ENCODE data around the gene ATP2A3. TPM values are rescaled to one million over a fixed set of nuclear protein-coding genes. Genes with fewer than 3 reads are reported as not detected.

ATP2A3 gene
- total and polyA plus RNA-seq, 4 donors: 16.6 to 64.6 (median 25.5) TPM

DNA sequence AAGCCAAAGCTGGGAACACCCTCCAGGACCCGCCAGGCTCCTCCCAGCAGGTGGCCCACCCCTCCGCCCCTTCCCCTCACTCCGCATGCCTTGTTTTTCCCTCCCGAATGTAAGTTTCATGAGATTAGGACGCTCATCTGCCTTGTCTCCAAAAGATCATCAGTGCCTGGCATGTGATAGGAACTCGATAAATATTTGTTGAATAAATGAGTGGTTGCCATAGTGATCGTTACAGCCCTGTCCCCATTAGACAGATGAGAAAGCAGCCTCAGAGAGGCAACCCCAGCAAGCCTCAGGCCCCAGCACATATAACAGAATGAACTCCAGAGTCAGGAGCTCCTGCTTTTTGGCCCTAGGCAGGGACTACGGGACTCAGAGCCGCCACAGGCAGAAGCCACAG is 76.4 kb downstream of the ATP2A3 start:
- DNase-seq (no peak), ATAC-seq (ENCODE audit: insufficient read depth, low FRiP score) (no peak)
- no peaks in the 10 kb centered on the region for H3K27me3 ChIP-seq (ENCODE audit: control insufficient read depth in 3 of 3, insufficient read depth in 3 of 3, low read length in 2 of 3)
- no peaks in the 10 kb centered on the region for H3K9me3 ChIP-seq (ENCODE audit: control insufficient read depth in 4 of 4, insufficient read depth in 3 of 4, low read length in 3 of 4)
- WGBS, 2 donors: 69 to 78% methylated on average over 9 of the region's 9 CpGs
- no peak overlapping the region for H3K9ac ChIP-seq (ENCODE audit: insufficient read depth in 1 of 2, low read length in 2 of 2)
- peak overlapping the region; percentile 36 to 40 for H3K27ac ChIP-seq (ENCODE audit: low read depth in 1 of 2, low read length in 1 of 2)
- H3K4me3 ChIP-seq: no peak overlapping the region
- H3K36me3 ChIP-seq (ENCODE audit: control insufficient read depth in 4 of 4, insufficient read depth in 4 of 4, low read length in 4 of 4): peaks cover 0 to 6% (median 3%) of the 10 kb centered on the region in 4 donors
- TF ChIP-seq, protein P1, sequence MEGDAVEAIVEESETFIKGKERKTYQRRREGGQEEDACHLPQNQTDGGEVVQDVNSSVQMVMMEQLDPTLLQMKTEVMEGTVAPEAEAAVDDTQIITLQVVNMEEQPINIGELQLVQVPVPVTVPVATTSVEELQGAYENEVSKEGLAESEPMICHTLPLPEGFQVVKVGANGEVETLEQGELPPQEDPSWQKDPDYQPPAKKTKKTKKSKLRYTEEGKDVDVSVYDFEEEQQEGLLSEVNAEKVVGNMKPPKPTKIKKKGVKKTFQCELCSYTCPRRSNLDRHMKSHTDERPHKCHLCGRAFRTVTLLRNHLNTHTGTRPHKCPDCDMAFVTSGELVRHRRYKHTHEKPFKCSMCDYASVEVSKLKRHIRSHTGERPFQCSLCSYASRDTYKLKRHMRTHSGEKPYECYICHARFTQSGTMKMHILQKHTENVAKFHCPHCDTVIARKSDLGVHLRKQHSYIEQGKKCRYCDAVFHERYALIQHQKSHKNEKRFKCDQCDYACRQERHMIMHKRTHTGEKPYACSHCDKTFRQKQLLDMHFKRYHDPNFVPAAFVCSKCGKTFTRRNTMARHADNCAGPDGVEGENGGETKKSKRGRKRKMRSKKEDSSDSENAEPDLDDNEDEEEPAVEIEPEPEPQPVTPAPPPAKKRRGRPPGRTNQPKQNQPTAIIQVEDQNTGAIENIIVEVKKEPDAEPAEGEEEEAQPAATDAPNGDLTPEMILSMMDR (IDR thresholded peaks at IDR 0.05; ENCODE audit: control extremely low read depth, extremely low read depth): no peak
- peaks cover 0 to 33% (median 13%) of the 10 kb centered on the region in 5 donors for H3K4me1 ChIP-seq (ENCODE audit: control insufficient read depth in 5 of 5, insufficient read depth in 5 of 5, low read length in 5 of 5)

- Histone ChIP-seq H3K36me3 (ENCODE audit: control insufficient read depth in 4 of 4, insufficient read depth in 4 of 4, low read length in 4 of 4) (peaks cover 0 to 9% (median 3%) of the 10 kb centered on the region in 4 donors), H3K27me3 (ENCODE audit: control insufficient read depth in 3 of 3, insufficient read depth in 3 of 3, low read length in 2 of 3) (no peaks in the 10 kb centered on the region), H3K4me1 (ENCODE audit: control insufficient read depth in 5 of 5, insufficient read depth in 5 of 5, low read length in 5 of 5) (peaks cover 0 to 33% (median 13%) of the 10 kb centered on the region in 5 donors), H3K27ac (ENCODE audit: low read depth in 1 of 2, low read length in 1 of 2) (peak overlapping the region in 1 of 2 donors; percentile 40), H3K9ac (ENCODE audit: insufficient read depth in 1 of 2, low read length in 2 of 2) (no peak overlapping the region), H3K4me3 (no peak overlapping the region), H3K9me3 (ENCODE audit: control insufficient read depth in 4 of 4, insufficient read depth in 3 of 4, low read length in 3 of 4) (no peaks in the 10 kb centered on the region)
- DNase-seq (no peak), ATAC-seq (ENCODE audit: insufficient read depth, low FRiP score) (no peak)
- TF ChIP-seq, protein P1 (IDR thresholded peaks at IDR 0.05; ENCODE audit: control extremely low read depth, extremely low read depth): no peak
- 58 to 63% methylated on average over 2 of the region's 2 CpGs for WGBS, 2 donors
Observed at GRCh38 chr17:3887394-3887793, 76.8 kb downstream of the ATP2A3 start.

DNA sequence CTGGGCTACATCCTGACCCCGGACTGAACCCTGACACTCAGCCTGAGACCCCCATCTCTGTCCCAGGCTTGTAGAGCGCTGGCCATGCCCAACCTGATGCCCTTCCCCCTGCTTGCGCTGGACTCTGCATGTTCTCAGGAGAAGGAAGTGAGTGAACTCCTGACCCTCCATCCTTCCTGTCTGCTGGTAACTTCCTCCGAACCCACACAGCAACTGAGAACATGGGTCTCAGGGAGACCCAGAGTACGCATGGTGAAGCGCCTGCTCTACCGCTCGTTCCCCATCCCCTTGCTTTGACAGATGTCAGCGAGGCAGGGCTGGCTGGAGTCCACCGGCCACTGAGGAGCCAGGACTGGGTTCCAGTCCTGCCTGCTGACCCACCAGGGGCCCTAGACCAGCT is 77.5 kb downstream of the ATP2A3 start:
- TF ChIP-seq, protein P1 (IDR thresholded peaks at IDR 0.05; ENCODE audit: control extremely low read depth, extremely low read depth): no peak
- ATAC-seq (ENCODE audit: insufficient read depth, low FRiP score): peak; percentile 59
- H3K4me3 ChIP-seq: no peak overlapping the region

GRCh38 chr17:3885970-3886369 is 78.3 kb downstream of the ATP2A3 start:
- no peaks in the 10 kb centered on the region for H3K9me3 ChIP-seq (ENCODE audit: control insufficient read depth in 4 of 4, insufficient read depth in 3 of 4, low read length in 3 of 4)
- DNase-seq (no peak), ATAC-seq (ENCODE audit: insufficient read depth, low FRiP score) (no peak)
- H3K36me3 ChIP-seq (ENCODE audit: control insufficient read depth in 4 of 4, insufficient read depth in 4 of 4, low read length in 4 of 4): peaks cover 0 to 12% (median 3%) of the 10 kb centered on the region in 4 donors
- TF ChIP-seq, protein P1 (IDR thresholded peaks at IDR 0.05; ENCODE audit: control extremely low read depth, extremely low read depth): no peak
- WGBS, 2 donors: 79% methylated on average over 4 of the region's 4 CpGs
- no peak overlapping the region for H3K9ac ChIP-seq (ENCODE audit: insufficient read depth in 1 of 2, low read length in 2 of 2)
- H3K4me1 ChIP-seq (ENCODE audit: control insufficient read depth in 5 of 5, insufficient read depth in 5 of 5, low read length in 5 of 5): peaks cover 0 to 22% (median 13%) of the 10 kb centered on the region in 5 donors
- H3K27me3 ChIP-seq (ENCODE audit: control insufficient read depth in 3 of 3, insufficient read depth in 3 of 3, low read length in 2 of 3): no peaks in the 10 kb centered on the region
- H3K4me3 ChIP-seq: no peak overlapping the region
- no peak overlapping the region for H3K27ac ChIP-seq (ENCODE audit: low read depth in 1 of 2, low read length in 1 of 2)

More for the DNA sequence above, 77.5 kb downstream of the ATP2A3 start:
- H3K9ac ChIP-seq (ENCODE audit: insufficient read depth in 1 of 2, low read length in 2 of 2): no peak overlapping the region
- peaks cover 0 to 29% (median 13%) of the 10 kb centered on the region in 5 donors for H3K4me1 ChIP-seq (ENCODE audit: control insufficient read depth in 5 of 5, insufficient read depth in 5 of 5, low read length in 5 of 5)
- no peaks in the 10 kb centered on the region for H3K27me3 ChIP-seq (ENCODE audit: control insufficient read depth in 3 of 3, insufficient read depth in 3 of 3, low read length in 2 of 3)
- H3K9me3 ChIP-seq (ENCODE audit: control insufficient read depth in 4 of 4, insufficient read depth in 3 of 4, low read length in 3 of 4): no peaks in the 10 kb centered on the region
- H3K36me3 ChIP-seq (ENCODE audit: control insufficient read depth in 4 of 4, insufficient read depth in 4 of 4, low read length in 4 of 4): peaks cover 0 to 9% (median 3%) of the 10 kb centered on the region in 4 donors
- peak in 2 of 3 donors; percentile 38 to 59 for DNase-seq
- H3K27ac ChIP-seq (ENCODE audit: low read depth in 1 of 2, low read length in 1 of 2): peak overlapping the region in 1 of 2 donors; percentile 40
- WGBS, 2 donors: 21 to 49% methylated on average over 10 of the region's 10 CpGs

All from lung (tissue), 12 donors.